ENCODE data around the gene NRSN2.

NRSN2 gene

GRCh38 chr20:313402-313801 is 33.5 kb upstream of the NRSN2 start:
- TF ChIP-seq CTCF (IDR thresholded peaks at IDR 0.05) (no peak), ZFX (IDR thresholded peaks at IDR 0.05; ENCODE audit: borderline replicate concordance) (no peak)
- H3K27ac ChIP-seq, result no peak overlapping the region

- H3K27ac ChIP-seq, result no peak overlapping the region
- TF ChIP-seq ZFX (IDR thresholded peaks at IDR 0.05; ENCODE audit: borderline replicate concordance) (no peak), CTCF (IDR thresholded peaks at IDR 0.05) (no peak)
Observed at GRCh38 chr20:313948-314347, 33.0 kb upstream of the NRSN2 start.

GRCh38 chr20:316316-317068 is 30.4 kb upstream of the NRSN2 start:
- no peak overlapping the region for H3K27ac ChIP-seq
- TF ChIP-seq CTCF (IDR thresholded peaks at IDR 0.05) (no peak), ZFX (IDR thresholded peaks at IDR 0.05; ENCODE audit: borderline replicate concordance) (no peak)

- peak overlapping the region; percentile 88 for H3K27ac ChIP-seq
- TF ChIP-seq ZFX (IDR thresholded peaks at IDR 0.05; ENCODE audit: borderline replicate concordance) (no peak), CTCF (IDR thresholded peaks at IDR 0.05) (peak; percentile 19; the same call in 1 of the 2 replicates)
Observed at GRCh38 chr20:324177-325044, 22.5 kb upstream of the NRSN2 start.

- no peak for TF ChIP-seq CTCF (IDR thresholded peaks at IDR 0.05)
- no peak for TF ChIP-seq ZFX (IDR thresholded peaks at IDR 0.05; ENCODE audit: borderline replicate concordance)
- H3K27ac ChIP-seq, result peak within 1 kb of the TSS; percentile 88
Observed at GRCh38 chr20:325045-325888, 21.6 kb upstream of the NRSN2 start, which contains the start of gene SOX12. Gene SOX12, plus strand, starts transcription at chr20:325552. Its CDS starts 373 bp downstream, at chr20:325925.

GRCh38 chr20:325889-326644 is 20.8 kb upstream of the NRSN2 start:
- H3K27ac ChIP-seq, result peak overlapping the region; percentile 88
- TF ChIP-seq CTCF (IDR thresholded peaks at IDR 0.05), result 0 out of 2 replicates have a peak, but pooled peaks have one; percentile 4
- TF ChIP-seq ZFX (IDR thresholded peaks at IDR 0.05; ENCODE audit: borderline replicate concordance), result no peak

Measured in 22Rv1 (cell line).